Smooth muscle cell (in vitro differentiated cells): ENCODE results near the gene KRTAP16-1. TPM values are rescaled to one million over a fixed set of nuclear protein-coding genes. Genes with fewer than 3 reads are reported as not detected.
"Not testable (repeated sequence)": the region's sequence is repeated elsewhere in the genome, so short reads cannot be mapped to it uniquely, and the experiment has no call there.

Experiments
- DNase-seq: peaks from one replicate; lab custom pipeline; 2025; ENCODE audit not compliant: unreplicated experiment; lab: John Stamatoyannopoulos, UW
- H2AFZ ChIP-seq: fragments of 200-600 bp; sonication (generic); 2 replicates; pipeline ENCODE4 v1.6.0; 2016; ENCODE audit warnings: antibody characterized with exemption, low read depth, mild to moderate bottlenecking
- H3F3A ChIP-seq: fragments of 200-600 bp; sonication (generic); 2 replicates; pipeline ENCODE4 v1.6.0; 2017; ENCODE audit warnings: antibody characterized with exemption, low read depth
- H3K27ac ChIP-seq: fragments of 200-600 bp; sonication (generic); 2 replicates; pipeline ENCODE4 v1.5.1; 2016; ENCODE audit warnings: low read depth, mild to moderate bottlenecking
- H3K27me3 ChIP-seq: fragments of 200-600 bp; sonication (generic); 2 replicates; pipeline ENCODE4 v1.6.1; 2016; ENCODE audit warnings: low read depth, mild to moderate bottlenecking
- H3K36me3 ChIP-seq: fragments of 200-600 bp; sonication (generic); 2 replicates; pipeline ENCODE4 v1.5.1; 2016; ENCODE audit warnings: low read depth
- H3K4me1 ChIP-seq: fragments of 200-600 bp; sonication (generic); 2 replicates; pipeline ENCODE4 v1.5.1; 2016; ENCODE audit warnings: low read depth
- H3K4me2 ChIP-seq: fragments of 200-600 bp; sonication (generic); 2 replicates; pipeline ENCODE4 v1.6.0; 2016; ENCODE audit warnings: mild to moderate bottlenecking
- H3K4me3 ChIP-seq: fragments of 200-600 bp; sonication (generic); 2 replicates; pipeline ENCODE4 v1.5.1; 2016; ENCODE audit warnings: mild to moderate bottlenecking
- H3K79me2 ChIP-seq: fragments of 200-600 bp; sonication (generic); 2 replicates; pipeline ENCODE4 v1.6.0; 2016; ENCODE audit warnings: low read depth, mild to moderate bottlenecking
- H3K9ac ChIP-seq: fragments of 200-600 bp; sonication (generic); 2 replicates; pipeline ENCODE4 v1.6.0; 2016; ENCODE audit warnings: low read depth
- H3K9me3 ChIP-seq: fragments of 200-600 bp; sonication (generic); replicated peaks from 2 replicates; pipeline ENCODE4 v1.5.1; 2016; ENCODE audit warnings: low read depth
- H4K20me1 ChIP-seq: fragments of 200-600 bp; sonication (generic); 2 replicates; pipeline ENCODE4 v1.6.0; 2016; ENCODE audit warnings: low read depth
- CTCF ChIP-seq: fragments of 200-600 bp; sonication (generic); IDR thresholded peaks from 2 replicates; pipeline ENCODE4 v1.5.1; 2017; ENCODE audit warnings: borderline replicate concordance, mild to moderate bottlenecking, antibody characterized with exemption; ENCODE audit not compliant: insufficient read depth, poor library complexity, severe bottlenecking
- WGBS: methylation state at CpG from one replicate; pipeline ENCODE4 v1.1.7; 2016; ENCODE audit warnings: low lambda C conversion rate; 5-methylcytosine and 5-hydroxymethylcytosine counted together
- polyA plus RNA-seq: library from polyadenylated mRNA; unstranded; fragments of >200 nt; fragmentation: Nextera tagmentation; extraction: Ambion mirVana; gene quantifications from 2 replicates; pipeline ENCODE4 v1.2.1, GENCODE V29; 2016
- total RNA-seq: library from RNA; depleted of rRNA; stranded (reverse); fragments of >200 nt; gene quantifications from 2 replicates; pipeline ENCODE4 v1.2.3, GENCODE V29; 2014

KRTAP16-1 gene
- total RNA-seq = not detected in 2 replicates
- not detected in 2 replicates for polyA plus RNA-seq

GRCh38 chr17:41308918-41309359 is at the start of gene KRTAP16-1:
Gene KRTAP16-1, minus strand, starts transcription at chr17:41309309. Its CDS starts 56 bp downstream, at chr17:41309253.
- no peaks in the 10 kb centered on the region for H3F3A ChIP-seq
- H3K36me3 ChIP-seq = no peaks in the 10 kb centered on the region
- H3K27me3 ChIP-seq = peaks cover 4% of the 10 kb centered on the region
- H2AFZ ChIP-seq = no peak within 1 kb of the TSS
- no peak for TF ChIP-seq CTCF
- no peak within 1 kb of the TSS for H3K9ac ChIP-seq
- H3K4me1 ChIP-seq = no peaks in the 10 kb centered on the region
- no peaks in the 10 kb centered on the region for H4K20me1 ChIP-seq
- no peaks in the 10 kb centered on the region for H3K79me2 ChIP-seq
- H3K27ac ChIP-seq = no peak within 1 kb of the TSS
- no peaks in the 10 kb centered on the region for H3K9me3 ChIP-seq
- H3K4me3 ChIP-seq = no peak within 1 kb of the TSS
- no peak for DNase-seq
- H3K4me2 ChIP-seq = no peak within 1 kb of the TSS
- WGBS = 92% methylated on average over 7 of the region's 7 CpGs

- Histone ChIP-seq H2AFZ (no peak overlapping the region), H3K4me1 (no peaks in the 10 kb centered on the region), H3K27ac (no peak overlapping the region), H3K9me3 (no peaks in the 10 kb centered on the region), H4K20me1 (no peaks in the 10 kb centered on the region), H3K4me3 (no peak overlapping the region), H3K27me3 (no peaks in the 10 kb centered on the region), H3K4me2 (no peak overlapping the region), H3K79me2 (no peaks in the 10 kb centered on the region), H3F3A (no peaks in the 10 kb centered on the region), H3K36me3 (no peaks in the 10 kb centered on the region), H3K9ac (no peak overlapping the region)
- no peak for DNase-seq
- WGBS = 95% methylated on average over 4 of the region's 4 CpGs
- TF ChIP-seq CTCF = no peak
Observed at GRCh38 chr17:41354536-41354935, 45.4 kb upstream of the KRTAP16-1 start.

DNA sequence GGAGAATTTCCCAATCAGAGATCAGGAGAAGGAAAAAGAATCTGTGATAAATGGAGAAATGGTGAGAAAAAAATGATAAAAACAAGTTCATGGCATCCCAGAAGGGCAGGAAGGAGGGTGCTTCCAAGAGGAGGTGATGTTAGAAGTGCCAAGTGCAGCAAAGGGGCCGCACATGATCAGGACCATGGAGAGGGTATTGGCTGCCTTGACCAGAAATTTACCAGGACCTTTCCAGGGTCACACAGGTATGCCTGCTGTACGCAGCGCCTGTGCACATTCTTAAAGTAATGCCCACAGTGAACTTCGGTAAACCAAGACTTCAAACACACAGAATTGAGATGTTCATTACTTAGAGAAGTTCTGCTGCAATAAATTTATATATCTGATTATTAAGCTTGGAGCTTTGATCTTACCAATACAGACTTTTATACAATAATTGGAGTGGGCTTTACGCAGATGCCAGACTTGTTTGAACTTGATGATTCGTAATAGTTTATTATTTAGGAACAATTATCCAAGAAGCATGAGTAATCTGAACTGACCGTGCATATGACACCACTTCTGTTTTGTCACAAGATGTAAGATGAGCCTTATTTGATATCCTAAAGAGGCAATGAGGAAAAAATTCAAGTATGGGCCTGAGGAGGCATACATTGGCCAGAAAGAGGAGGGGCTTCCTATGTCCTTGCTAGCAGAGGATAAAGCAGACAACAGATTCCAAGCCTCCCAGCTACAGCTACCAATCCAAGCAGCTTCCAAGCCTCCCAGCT is 43.7 kb upstream of the KRTAP16-1 start:
- no peaks in the 10 kb centered on the region for H3K36me3 ChIP-seq
- no peak overlapping the region for H3K4me2 ChIP-seq
- no peak overlapping the region for H3K9ac ChIP-seq
- no peak overlapping the region for H3K4me3 ChIP-seq
- H3K79me2 ChIP-seq = no peaks in the 10 kb centered on the region
- no peaks in the 10 kb centered on the region for H3F3A ChIP-seq
- 79% methylated on average over 7 of the region's 7 CpGs for WGBS
- DNase-seq = no peak
- no peaks in the 10 kb centered on the region for H3K9me3 ChIP-seq
- TF ChIP-seq CTCF = no peak
- no peak overlapping the region for H3K27ac ChIP-seq
- H3K27me3 ChIP-seq = no peaks in the 10 kb centered on the region
- no peaks in the 10 kb centered on the region for H3K4me1 ChIP-seq
- no peak overlapping the region for H2AFZ ChIP-seq
- H4K20me1 ChIP-seq = no peaks in the 10 kb centered on the region

- Histone ChIP-seq H3K36me3 (no peaks in the 10 kb centered on the region), H3K4me2 (no peak overlapping the region), H3K4me1 (no peaks in the 10 kb centered on the region), H3K27me3 (no peaks in the 10 kb centered on the region), H4K20me1 (no peaks in the 10 kb centered on the region), H3K9ac (no peak overlapping the region), H3K4me3 (no peak overlapping the region), H3K79me2 (no peaks in the 10 kb centered on the region), H2AFZ (no peak overlapping the region), H3K27ac (no peak overlapping the region), H3F3A (no peaks in the 10 kb centered on the region), H3K9me3 (no peaks in the 10 kb centered on the region)
- DNase-seq = no peak
- 86% methylated on average over 2 of the region's 2 CpGs for WGBS
- no peak for TF ChIP-seq CTCF
Observed at GRCh38 chr17:41351177-41351576, 42.1 kb upstream of the KRTAP16-1 start.

- not testable (repeated sequence) for H3K79me2 ChIP-seq, DNase-seq, H3K36me3 ChIP-seq, H3K4me2 ChIP-seq, H3K4me1 ChIP-seq, H2AFZ ChIP-seq, H3F3A ChIP-seq, H3K27ac ChIP-seq, H3K4me3 ChIP-seq, H3K9me3 ChIP-seq, H4K20me1 ChIP-seq, H3K27me3 ChIP-seq, H3K9ac ChIP-seq
- WGBS = 91% methylated on average over 16 of the region's 16 CpGs
Observed at GRCh38 chr17:41350381-41350878, 41.3 kb upstream of the KRTAP16-1 start, which contains the start of gene KRT33A. Gene KRT33A, minus strand, starts transcription at chr17:41350828. Its CDS starts 61 bp downstream, at chr17:41350767.
